ENCODE results near the gene LRRC47.
"Not testable (repeated sequence)": the region's sequence is repeated elsewhere in the genome, so short reads cannot be mapped to it uniquely, and the experiment has no call there.

LRRC47 gene

GRCh38 chr1:3821447-3821846, 25.1 kb upstream of the LRRC47 start:
- Mint-ChIP-seq H3K9me3 (no peaks in the 10 kb centered on the region), H3K36me3 (ENCODE audit: low read depth) (peaks cover 21% of the 10 kb centered on the region), H3K4me3 (no peak overlapping the region), H3K27ac (no peak overlapping the region), H3K27me3 (ENCODE audit: low read depth) (no peaks in the 10 kb centered on the region), H3K4me1 (ENCODE audit: low read depth) (no peaks in the 10 kb centered on the region)

GRCh38 chr1:3821004-3821403, 24.7 kb upstream of the LRRC47 start:
- peaks cover 21% of the 10 kb centered on the region for H3K36me3 Mint-ChIP-seq (ENCODE audit: low read depth)
- H3K4me3 Mint-ChIP-seq: no peak overlapping the region
- H3K4me1 Mint-ChIP-seq (ENCODE audit: low read depth): no peaks in the 10 kb centered on the region
- no peaks in the 10 kb centered on the region for H3K27me3 Mint-ChIP-seq (ENCODE audit: low read depth)
- H3K9me3 Mint-ChIP-seq: no peaks in the 10 kb centered on the region
- no peak overlapping the region for H3K27ac Mint-ChIP-seq

- H3K27me3 Mint-ChIP-seq (ENCODE audit: low read depth): no peaks in the 10 kb centered on the region
- no peak overlapping the region for H3K27ac Mint-ChIP-seq
- H3K9me3 Mint-ChIP-seq: no peaks in the 10 kb centered on the region
- no peak overlapping the region for H3K4me3 Mint-ChIP-seq
- no peaks in the 10 kb centered on the region for H3K4me1 Mint-ChIP-seq (ENCODE audit: low read depth)
- peaks cover 16% of the 10 kb centered on the region for H3K36me3 Mint-ChIP-seq (ENCODE audit: low read depth)
These were observed 24.0 kb upstream of the LRRC47 start for GRCh38 chr1:3820316-3820715.

- Mint-ChIP-seq H3K27ac (no peak overlapping the region), H3K27me3 (ENCODE audit: low read depth) (no peaks in the 10 kb centered on the region), H3K36me3 (ENCODE audit: low read depth) (peaks cover 16% of the 10 kb centered on the region), H3K9me3 (no peaks in the 10 kb centered on the region), H3K4me1 (ENCODE audit: low read depth) (no peaks in the 10 kb centered on the region), H3K4me3 (no peak overlapping the region)
These were observed 23.5 kb upstream of the LRRC47 start for GRCh38 chr1:3819771-3820200.

- Mint-ChIP-seq H3K27me3 (ENCODE audit: low read depth) (no peaks in the 10 kb centered on the region), H3K36me3 (ENCODE audit: low read depth) (peaks cover 11% of the 10 kb centered on the region), H3K9me3 (no peaks in the 10 kb centered on the region), H3K4me3 (no peak overlapping the region), H3K27ac (no peak overlapping the region), H3K4me1 (ENCODE audit: low read depth) (no peaks in the 10 kb centered on the region)
These were observed 21.7 kb upstream of the LRRC47 start for GRCh38 chr1:3817821-3818597.

GRCh38 chr1:3817138-3817740, 20.9 kb upstream of the LRRC47 start:
- Mint-ChIP-seq H3K27me3 (ENCODE audit: low read depth) (no peaks in the 10 kb centered on the region), H3K36me3 (ENCODE audit: low read depth) (peaks cover 11% of the 10 kb centered on the region), H3K4me3 (no peak overlapping the region), H3K9me3 (no peaks in the 10 kb centered on the region), H3K4me1 (ENCODE audit: low read depth) (no peaks in the 10 kb centered on the region), H3K27ac (no peak overlapping the region)

- no peaks in the 10 kb centered on the region for H3K27me3 Mint-ChIP-seq (ENCODE audit: low read depth)
- no peak overlapping the region for H3K27ac Mint-ChIP-seq
- peaks cover 8% of the 10 kb centered on the region for H3K36me3 Mint-ChIP-seq (ENCODE audit: low read depth)
- H3K4me1 Mint-ChIP-seq (ENCODE audit: low read depth): no peaks in the 10 kb centered on the region
- H3K9me3 Mint-ChIP-seq: no peaks in the 10 kb centered on the region
- no peak overlapping the region for H3K4me3 Mint-ChIP-seq
These were observed 20.2 kb upstream of the LRRC47 start for GRCh38 chr1:3816331-3817137.

- H3K27ac Mint-ChIP-seq: no peak overlapping the region
- no peak overlapping the region for H3K4me3 Mint-ChIP-seq
- no peaks in the 10 kb centered on the region for H3K27me3 Mint-ChIP-seq (ENCODE audit: low read depth)
- no peaks in the 10 kb centered on the region for H3K9me3 Mint-ChIP-seq
- no peaks in the 10 kb centered on the region for H3K4me1 Mint-ChIP-seq (ENCODE audit: low read depth)
- peaks cover 4% of the 10 kb centered on the region for H3K36me3 Mint-ChIP-seq (ENCODE audit: low read depth)
These were observed 18.7 kb upstream of the LRRC47 start for GRCh38 chr1:3814771-3815561.

- Mint-ChIP-seq H3K4me3 (no peak overlapping the region), H3K27ac (no peak overlapping the region), H3K27me3 (ENCODE audit: low read depth) (no peaks in the 10 kb centered on the region), H3K4me1 (ENCODE audit: low read depth) (no peaks in the 10 kb centered on the region), H3K9me3 (no peaks in the 10 kb centered on the region), H3K36me3 (ENCODE audit: low read depth) (peaks cover 2% of the 10 kb centered on the region)
These were observed 17.8 kb upstream of the LRRC47 start for GRCh38 chr1:3814065-3814464.

- H3K27me3 Mint-ChIP-seq (ENCODE audit: low read depth): no peaks in the 10 kb centered on the region
- no peaks in the 10 kb centered on the region for H3K36me3 Mint-ChIP-seq (ENCODE audit: low read depth)
- H3K9me3 Mint-ChIP-seq: no peaks in the 10 kb centered on the region
- H3K4me1 Mint-ChIP-seq (ENCODE audit: low read depth): no peaks in the 10 kb centered on the region
- H3K27ac Mint-ChIP-seq: no peak overlapping the region
- no peak overlapping the region for H3K4me3 Mint-ChIP-seq
These were observed 15.3 kb upstream of the LRRC47 start for GRCh38 chr1:3811595-3811911.

GRCh38 chr1:3810149-3810761, 14.0 kb upstream of the LRRC47 start:
- not testable (repeated sequence) for H3K27me3 Mint-ChIP-seq (ENCODE audit: low read depth); H3K27ac Mint-ChIP-seq; H3K36me3 Mint-ChIP-seq (ENCODE audit: low read depth); H3K9me3 Mint-ChIP-seq; H3K4me3 Mint-ChIP-seq; H3K4me1 Mint-ChIP-seq (ENCODE audit: low read depth)

- Mint-ChIP-seq H3K27me3 (ENCODE audit: low read depth) (no peaks in the 10 kb centered on the region), H3K27ac (no peak overlapping the region), H3K9me3 (no peaks in the 10 kb centered on the region), H3K36me3 (ENCODE audit: low read depth) (no peaks in the 10 kb centered on the region), H3K4me3 (no peak overlapping the region), H3K4me1 (ENCODE audit: low read depth) (no peaks in the 10 kb centered on the region)
These were observed 13.4 kb upstream of the LRRC47 start for GRCh38 chr1:3809680-3810079.

- H3K4me3 Mint-ChIP-seq: no peak overlapping the region
- peaks cover 5% of the 10 kb centered on the region for H3K27me3 Mint-ChIP-seq (ENCODE audit: low read depth)
- H3K36me3 Mint-ChIP-seq (ENCODE audit: low read depth): no peaks in the 10 kb centered on the region
- H3K27ac Mint-ChIP-seq: no peak overlapping the region
- no peaks in the 10 kb centered on the region for H3K4me1 Mint-ChIP-seq (ENCODE audit: low read depth)
- H3K9me3 Mint-ChIP-seq: no peaks in the 10 kb centered on the region
These were observed 11.5 kb upstream of the LRRC47 start for GRCh38 chr1:3807769-3808168.

GRCh38 chr1:3805038-3805437, 8.7 kb upstream of the LRRC47 start:
- H3K9me3 Mint-ChIP-seq: no peaks in the 10 kb centered on the region
- H3K27ac Mint-ChIP-seq: no peak overlapping the region
- H3K4me3 Mint-ChIP-seq: no peak overlapping the region
- no peaks in the 10 kb centered on the region for H3K36me3 Mint-ChIP-seq (ENCODE audit: low read depth)
- peaks cover 4% of the 10 kb centered on the region for H3K4me1 Mint-ChIP-seq (ENCODE audit: low read depth)
- peaks cover 9% of the 10 kb centered on the region for H3K27me3 Mint-ChIP-seq (ENCODE audit: low read depth)
